BE2C (cell line): Measurements from ENCODE around the gene GJE1.
"Not testable (repeated sequence)": the region's sequence is repeated elsewhere in the genome, so short reads cannot be mapped to it uniquely, and the experiment has no call there.

Source experiments
- DNase-seq: peaks from one replicate; pipeline ENCODE4 v3.0.0-alpha.2; 2020
- H3K27me3 ChIP-seq: fragments of 250-450 bp; sonication (Bioruptor Pico); 2 replicates; pipeline ENCODE4 v1.5.1; 2020; ENCODE audit warnings: mild to moderate bottlenecking
- H3K36me3 ChIP-seq: fragments of 250-450 bp; sonication (Bioruptor Pico); 2 replicates; pipeline ENCODE4 v1.5.1; 2020; ENCODE audit warnings: mild to moderate bottlenecking
- H3K4me1 ChIP-seq: fragments of 250-450 bp; sonication (Bioruptor Pico); 2 replicates; pipeline ENCODE4 v1.5.1; 2020
- H3K4me3 ChIP-seq: 2 replicates; pipeline ENCODE4 v1.5.1; 2011; ENCODE audit warnings: low read depth, low read length
- H3K9me3 ChIP-seq: fragments of 250-450 bp; sonication (Bioruptor Pico); 2 replicates; pipeline ENCODE4 v1.5.1; 2020
- CTCF ChIP-seq: IDR thresholded peaks from 2 replicates; pipeline ENCODE4 v1.5.1; 2012; ENCODE audit warnings: mild to moderate bottlenecking, low read depth, low read length

The GJE1 gene

GRCh38 chr6:142118328-142118727 lies 14.4 kb upstream of the GJE1 start:
- no peak for DNase-seq
- Histone ChIP-seq H3K27me3 (no peaks in the 10 kb centered on the region), H3K36me3 (no peaks in the 10 kb centered on the region), H3K4me1 (no peaks in the 10 kb centered on the region), H3K4me3 (no peak overlapping the region), H3K9me3 (no peaks in the 10 kb centered on the region)
- no peak for TF ChIP-seq CTCF

GRCh38 chr6:142118925-142119324 lies 13.8 kb upstream of the GJE1 start:
- DNase-seq = no peak
- no peaks in the 10 kb centered on the region for H3K27me3 ChIP-seq

GRCh38 chr6:142121342-142121741 lies 11.4 kb upstream of the GJE1 start:
- H3K9me3 ChIP-seq = no peaks in the 10 kb centered on the region
- no peaks in the 10 kb centered on the region for H3K36me3 ChIP-seq
- H3K4me1 ChIP-seq = no peaks in the 10 kb centered on the region
- no peak for TF ChIP-seq CTCF
- H3K4me3 ChIP-seq = no peak overlapping the region
- H3K27me3 ChIP-seq = no peaks in the 10 kb centered on the region
- DNase-seq = no peak

More at GRCh38 chr6:142118925-142119324, 13.8 kb upstream of the GJE1 start:
- H3K4me1 ChIP-seq = no peaks in the 10 kb centered on the region
- H3K9me3 ChIP-seq = no peaks in the 10 kb centered on the region
- no peak for TF ChIP-seq CTCF
- H3K36me3 ChIP-seq = no peaks in the 10 kb centered on the region
- no peak overlapping the region for H3K4me3 ChIP-seq

GRCh38 chr6:142130814-142131213 lies 1.9 kb upstream of the GJE1 start:
- Histone ChIP-seq H3K27me3 (no peaks in the 10 kb centered on the region), H3K9me3 (no peaks in the 10 kb centered on the region), H3K36me3 (no peaks in the 10 kb centered on the region), H3K4me1 (no peaks in the 10 kb centered on the region), H3K4me3 (no peak overlapping the region)
- TF ChIP-seq CTCF = no peak
- no peak for DNase-seq

- Histone ChIP-seq H3K27me3 (no peaks in the 10 kb centered on the region; the same call in 1 of the 2 replicates), H3K9me3 (no peaks in the 10 kb centered on the region), H3K4me1 (no peaks in the 10 kb centered on the region), H3K36me3 (no peaks in the 10 kb centered on the region), H3K4me3 (no peak overlapping the region)
- no peak for DNase-seq
- TF ChIP-seq CTCF = no peak
These were observed 6.2 kb downstream of the GJE1 start for GRCh38 chr6:142138876-142139275.

- not testable (repeated sequence) for H3K36me3 ChIP-seq, H3K27me3 ChIP-seq, H3K9me3 ChIP-seq, H3K4me1 ChIP-seq, DNase-seq, H3K4me3 ChIP-seq
These were observed 8.8 kb downstream of the GJE1 start for GRCh38 chr6:142141531-142141930.
